HEK293T (cell line): ENCODE measurements around the gene REV3L.

ENCODE experiments used
- FOXA1 ChIP-seq: fragments of 450-650 bp; IDR thresholded peaks from 2 replicates; pipeline ENCODE4 v1.6.1; 2016; ENCODE audit warnings: mild to moderate bottlenecking
- FOXM1 ChIP-seq: fragments of 450-650 bp; IDR thresholded peaks from 2 replicates; pipeline ENCODE4 v1.6.1; 2017; ENCODE audit warnings: mild to moderate bottlenecking, borderline replicate concordance
- SP1 ChIP-seq: fragments of 450-650 bp; IDR thresholded peaks from 2 replicates; pipeline ENCODE4 v1.6.1; 2017
- SUZ12 ChIP-seq: fragments of 450-650 bp; IDR thresholded peaks from 2 replicates; pipeline ENCODE4 v1.6.1; 2016; ENCODE audit warnings: mild to moderate bottlenecking

DNA sequence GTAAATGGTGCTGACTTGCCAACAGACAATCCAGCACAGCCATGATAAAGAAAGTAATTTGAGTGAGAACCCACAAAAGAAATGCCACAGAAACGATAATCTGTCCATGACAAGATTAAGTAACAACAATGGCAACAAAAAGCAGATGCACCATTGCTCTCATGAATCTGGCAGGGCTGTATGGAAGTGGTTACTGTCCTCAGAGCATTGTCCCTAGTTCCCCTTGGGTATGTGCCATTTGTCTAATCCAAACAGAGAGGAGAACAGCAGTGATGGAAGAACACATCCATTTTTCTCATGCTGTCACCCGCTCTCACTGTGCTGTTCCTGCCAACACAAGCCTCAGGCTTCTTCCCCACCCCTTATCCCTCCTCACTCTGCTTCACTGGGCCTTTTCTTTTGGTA is 65.8 kb downstream of the REV3L start:
- TF ChIP-seq FOXA1: no peak
- TF ChIP-seq SUZ12: no peak
- TF ChIP-seq SP1: no peak
- TF ChIP-seq FOXM1: no peak
